H9 (cell line): ENCODE results near the gene CDH13. TPM values are rescaled to one million over a fixed set of nuclear protein-coding genes. Genes with fewer than 3 reads are reported as not detected.

Experiments
- DNase-seq: peaks from one replicate; pipeline ENCODE4 v3.0.0-alpha.2; 2017
- H2AFZ ChIP-seq: one replicate; pipeline ENCODE4 v1.6.1; 2013; ENCODE audit warnings: mild to moderate bottlenecking, low read length, control low read depth, moderate library complexity
- H2AK5ac ChIP-seq: 2 replicates; pipeline ENCODE4 v1.6.1; 2013; ENCODE audit warnings: low read length, control low read depth, mixed read lengths; ENCODE audit not compliant: insufficient read length
- H2BK120ac ChIP-seq: one replicate; pipeline ENCODE4 v1.6.1; 2013; ENCODE audit warnings: low read depth, mild to moderate bottlenecking, low read length, control low read depth, inconsistent platforms; ENCODE audit not compliant: poor library complexity, severe bottlenecking
- H2BK12ac ChIP-seq: 2 replicates; pipeline ENCODE4 v1.6.1; 2013; ENCODE audit warnings: low read length, control low read depth, mixed read lengths, low read depth; ENCODE audit not compliant: insufficient read length
- H2BK15ac ChIP-seq: 2 replicates; pipeline ENCODE4 v1.6.1; 2013; ENCODE audit warnings: low read depth, low read length, control low read depth
- H2BK20ac ChIP-seq: one replicate; pipeline ENCODE4 v1.6.1; 2013; ENCODE audit warnings: low read depth, mild to moderate bottlenecking, low read length, control low read depth, inconsistent platforms; ENCODE audit not compliant: poor library complexity, severe bottlenecking
- H2BK5ac ChIP-seq: 2 replicates; pipeline ENCODE4 v1.6.1; 2013; ENCODE audit warnings: low read length, control low read depth, mixed read lengths; ENCODE audit not compliant: insufficient read length
- H3K14ac ChIP-seq: 2 replicates; pipeline ENCODE4 v1.6.1; 2013; ENCODE audit warnings: low read length, control low read depth; ENCODE audit not compliant: insufficient read depth
- H3K18ac ChIP-seq: 2 replicates; pipeline ENCODE4 v1.6.1; 2013; ENCODE audit warnings: low read depth, mild to moderate bottlenecking, mixed read lengths, low read length, control low read depth; ENCODE audit not compliant: insufficient read length
- H3K23ac ChIP-seq: 2 replicates; pipeline ENCODE4 v1.6.1; 2013; ENCODE audit warnings: low read length, control low read depth, mixed read lengths, low read depth; ENCODE audit not compliant: insufficient read length
- H3K23me2 ChIP-seq: 2 replicates; pipeline ENCODE4 v1.6.1; 2013; ENCODE audit warnings: low read depth, mild to moderate bottlenecking, mixed read lengths, low read length, control low read depth; ENCODE audit not compliant: insufficient read length, poor library complexity, severe bottlenecking
- H3K27ac ChIP-seq: 2 replicates; pipeline ENCODE4 v1.5.1; 2013; ENCODE audit warnings: low read length, control low read depth, mixed read lengths, low read depth; ENCODE audit not compliant: insufficient read length
- H3K27me3 ChIP-seq: 2 replicates; pipeline ENCODE4 v1.6.1; 2013; ENCODE audit warnings: low read length, control low read depth, inconsistent platforms; ENCODE audit not compliant: insufficient read depth
- H3K4ac ChIP-seq: 2 replicates; pipeline ENCODE4 v1.6.1; 2013; ENCODE audit warnings: low read depth, mild to moderate bottlenecking, control low read depth, inconsistent platforms, low read length, moderate library complexity
- H3K4me1 ChIP-seq: 2 replicates; pipeline ENCODE4 v1.6.1; 2013; ENCODE audit warnings: low read length, control low read depth, inconsistent platforms; ENCODE audit not compliant: insufficient read depth
- H3K4me2 ChIP-seq: 2 replicates; pipeline ENCODE4 v1.6.1; 2013; ENCODE audit warnings: low read length, control low read depth, mixed read lengths; ENCODE audit not compliant: insufficient read length, insufficient read depth
- H3K56ac ChIP-seq: 2 replicates; pipeline ENCODE4 v1.6.1; 2013; ENCODE audit warnings: low read depth, mild to moderate bottlenecking, mixed read lengths, low read length, control low read depth; ENCODE audit not compliant: insufficient read length
- H3K79me1 ChIP-seq: 2 replicates; pipeline ENCODE4 v1.6.1; 2013; ENCODE audit warnings: low read depth, mild to moderate bottlenecking, moderate library complexity, low read length, control low read depth, inconsistent platforms; ENCODE audit not compliant: insufficient read depth, poor library complexity, severe bottlenecking
- H3K79me2 ChIP-seq: 2 replicates; pipeline ENCODE4 v1.6.1; 2013; ENCODE audit warnings: low read length, control low read depth, inconsistent platforms; ENCODE audit not compliant: insufficient read depth
- H3K9ac ChIP-seq: 2 replicates; pipeline ENCODE4 v1.6.1; 2013; ENCODE audit warnings: low read length, control low read depth, mixed read lengths; ENCODE audit not compliant: insufficient read length; ENCODE audit errors: extremely low read depth
- H3K9me3 ChIP-seq: one replicate; pipeline ENCODE4 v1.6.1; 2013; ENCODE audit warnings: low read depth, low read length, inconsistent platforms; ENCODE audit not compliant: control insufficient read depth
- H3T11ph ChIP-seq: one replicate; pipeline ENCODE4 v1.6.1; 2013; ENCODE audit warnings: mild to moderate bottlenecking, low read length, control low read depth, inconsistent platforms
- H4K20me1 ChIP-seq: one replicate; pipeline ENCODE4 v1.6.1; 2013; ENCODE audit not compliant: control insufficient read depth, insufficient read length, insufficient read depth
- H4K5ac ChIP-seq: 2 replicates; pipeline ENCODE4 v1.6.1; 2013; ENCODE audit warnings: low read depth, mild to moderate bottlenecking, mixed read lengths, low read length, control low read depth; ENCODE audit not compliant: insufficient read length
- H4K8ac ChIP-seq: replicated peaks from 2 replicates; pipeline ENCODE4 v1.6.1; 2013; ENCODE audit warnings: low read length, control low read depth, mixed read lengths, low read depth; ENCODE audit not compliant: insufficient read length
- H4K91ac ChIP-seq: 2 replicates; pipeline ENCODE4 v1.6.1; 2013; ENCODE audit warnings: low read depth, mild to moderate bottlenecking, moderate library complexity, mixed read lengths, low read length, control low read depth; ENCODE audit not compliant: insufficient read length
- H3K27ac Mint-ChIP-seq, 3 experiments: 2 replicates in 2 of 3; 3 replicates in 1 of 3; pipeline ENCODE4 v1.8.0; 2020 to 2021; ENCODE audit warnings: mixed read lengths in 3 of 3, mild to moderate bottlenecking in 1 of 3, moderate library complexity in 1 of 3
- H3K27me3 Mint-ChIP-seq: 2 replicates; pipeline ENCODE4 v1.8.0; 2021; ENCODE audit warnings: low read depth, mild to moderate bottlenecking, moderate library complexity, mixed read lengths
- H3K36me3 Mint-ChIP-seq, 3 experiments: 2 replicates in 2 of 3; 3 replicates in 1 of 3; pipeline ENCODE4 v1.8.0; 2020 to 2021; ENCODE audit warnings: low read depth in 3 of 3, mixed read lengths in 3 of 3; ENCODE audit not compliant: insufficient read depth in 1 of 3
- H3K4me1 Mint-ChIP-seq, 2 experiments: 2 replicates each; pipeline ENCODE4 v1.8.0; 2020; ENCODE audit warnings: mixed read lengths in 2 of 2
- H3K4me3 Mint-ChIP-seq, 2 experiments: 2 replicates in 1 of 2; 3 replicates in 1 of 2; pipeline ENCODE4 v1.8.0; 2020 to 2021; ENCODE audit warnings: mild to moderate bottlenecking in 2 of 2, mixed read lengths in 2 of 2, moderate library complexity in 1 of 2
- H3K9me3 Mint-ChIP-seq, 2 experiments: 2 replicates in 1 of 2; 3 replicates in 1 of 2; pipeline ENCODE4 v1.8.0; 2020; ENCODE audit warnings: mild to moderate bottlenecking in 2 of 2, mixed read lengths in 2 of 2, moderate library complexity in 1 of 2
- CTCF ChIP-seq: fragments of 200-600 bp; sonication (generic); conservative IDR thresholded peaks from 3 replicates; pipeline ENCODE4 v1.8.0; 2021; ENCODE audit warnings: antibody characterized with exemption, mild to moderate bottlenecking
- WGBS: extraction: QIAGEN DNeasy Blood & Tissue Kit; methylation state at CpG from one replicate; pipeline ENCODE4 v1.1.7; 2013; ENCODE audit warnings: missing lambda C conversion rate, low lambda C conversion rate, mixed read lengths; ENCODE audit not compliant: insufficient read length; ENCODE audit errors: extremely low coverage; 5-methylcytosine and 5-hydroxymethylcytosine counted together
- total RNA-seq: library from RNA; stranded (reverse); gene quantifications from 2 replicates; pipeline ENCODE4 v1.2.1, GENCODE V29; 2021

Gene CDH13
- total RNA-seq, 1 experiment from 2014 or later: 1.5 TPM

- Histone ChIP-seq H2BK5ac (no peak overlapping the region), H4K91ac (no peak overlapping the region), H3K23me2 (no peaks in the 10 kb centered on the region), H3K9ac (no peak overlapping the region), H4K8ac (no peak overlapping the region), H3K18ac (no peak overlapping the region), H3K23ac (no peak overlapping the region), H3K4me1 (no peaks in the 10 kb centered on the region), H3T11ph (no peak overlapping the region), H4K20me1 (no peaks in the 10 kb centered on the region), H3K56ac (no peak overlapping the region), H2BK20ac (no peak overlapping the region), H3K4ac (no peak overlapping the region), H4K5ac (no peak overlapping the region), H3K79me2 (no peaks in the 10 kb centered on the region), H2BK15ac (no peak overlapping the region), H2AK5ac (no peak overlapping the region), H2BK12ac (no peak overlapping the region), H3K79me1 (no peaks in the 10 kb centered on the region), H3K27me3 (no peaks in the 10 kb centered on the region), H3K14ac (no peak overlapping the region), H2BK120ac (no peak overlapping the region), H3K27ac (no peak overlapping the region), H3K9me3 (no peaks in the 10 kb centered on the region), H2AFZ (no peak overlapping the region), H3K4me2 (no peak overlapping the region)
- no CpG with 5 or more reads among the region's 4 CpGs for WGBS
- Mint-ChIP-seq H3K4me3 (no peak overlapping the region), H3K27me3 (peaks cover 1% of the 10 kb centered on the region; the same call in 1 of the 2 replicates), H3K4me1 (no peaks in the 10 kb centered on the region), H3K27ac (no peak overlapping the region), H3K36me3 (no peaks in the 10 kb centered on the region; a peak in 2 of 7 replicates), H3K9me3 (peaks cover 3 to 4% of the 10 kb centered on the region in 2 experiments; a peak in 3 of 5 replicates)
- no peak for DNase-seq
- TF ChIP-seq CTCF: no peak
These were observed 1116.5 kb downstream of the CDH13 start for GRCh38 chr16:83743241-83743640.
